ENCODE results near the gene CIB4.

Gene CIB4

DNA sequence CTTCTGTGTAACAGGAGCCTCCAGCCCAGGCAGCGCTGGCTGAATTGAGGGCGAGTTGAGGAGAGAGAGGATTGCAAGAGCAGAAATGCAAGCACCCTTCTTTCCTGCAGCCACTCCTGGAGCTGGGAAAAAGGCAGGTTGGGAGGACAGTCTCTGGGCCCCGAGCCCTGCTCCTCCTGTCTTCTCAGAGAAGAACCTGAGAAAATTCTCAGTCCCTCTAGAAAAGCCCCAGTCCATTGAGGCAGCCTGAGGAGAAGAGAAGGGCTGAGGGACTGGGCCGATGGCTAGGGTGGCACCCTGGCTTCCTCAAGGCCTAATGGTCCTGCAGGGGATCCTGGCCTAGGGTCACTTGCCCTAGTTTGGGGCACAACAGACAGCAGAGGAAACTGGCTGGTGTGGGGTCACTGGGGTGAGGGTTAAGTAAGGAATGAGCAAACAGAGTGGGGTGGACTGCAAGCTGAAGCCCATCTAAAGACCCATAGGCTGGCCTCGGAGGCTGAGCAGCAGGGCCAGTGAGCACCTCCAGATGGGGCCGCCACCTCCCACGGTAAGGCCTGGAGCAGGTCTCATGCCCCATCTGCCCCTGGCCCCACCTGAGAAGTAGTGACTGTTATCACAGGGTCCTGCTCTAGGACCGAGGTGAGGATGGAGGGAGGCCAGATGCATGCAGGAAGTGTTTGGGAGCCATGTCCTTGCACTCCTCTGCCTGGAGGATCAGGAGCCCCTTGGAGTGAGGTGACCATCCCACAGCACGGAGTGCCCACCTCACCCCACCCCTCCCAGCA, 12.4 kb downstream of the CIB4 start:
- Mint-ChIP-seq H3K27ac (no peak overlapping the region), H3K4me3 (no peak overlapping the region), H3K4me1 (ENCODE audit: low read depth) (no peaks in the 10 kb centered on the region), H3K27me3 (ENCODE audit: low read depth) (no peaks in the 10 kb centered on the region), H3K9me3 (no peaks in the 10 kb centered on the region), H3K36me3 (ENCODE audit: low read depth) (no peaks in the 10 kb centered on the region)

DNA sequence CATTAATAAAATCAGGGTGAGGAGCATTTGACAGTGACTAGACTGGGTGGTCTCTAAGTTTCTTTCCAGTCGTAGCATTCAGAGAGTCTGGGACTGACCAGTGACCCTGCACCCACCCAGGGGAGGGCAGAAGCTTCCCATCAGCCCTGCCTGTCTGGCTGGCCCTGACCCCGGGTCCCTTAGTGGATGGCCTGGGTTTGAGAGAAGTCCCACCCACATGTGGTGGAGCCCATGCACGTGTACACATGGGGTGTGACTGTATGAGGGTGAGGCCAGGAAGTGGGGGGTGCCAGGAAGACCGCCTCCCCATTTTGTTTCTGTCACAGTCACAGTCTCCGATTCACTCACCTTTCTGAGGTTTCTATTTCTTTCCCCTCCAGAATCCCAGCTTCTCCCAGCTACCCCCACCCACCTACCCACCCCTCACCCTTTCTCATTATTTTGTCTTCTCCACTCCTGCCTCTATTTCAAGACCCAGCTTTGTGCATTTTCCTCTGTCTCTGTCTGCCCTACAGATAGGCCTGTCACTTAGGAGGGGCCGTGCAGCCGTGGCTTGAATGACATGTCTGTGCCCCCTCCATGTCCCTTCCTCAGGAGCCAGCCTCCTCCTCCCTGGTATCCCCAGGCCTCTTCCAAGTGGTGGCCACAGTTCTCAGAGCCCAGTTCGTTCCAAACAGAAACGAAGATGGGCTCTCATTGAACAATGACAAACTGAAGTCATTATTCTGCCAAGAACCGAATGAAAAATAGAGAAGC, 13.6 kb downstream of the CIB4 start:
- Mint-ChIP-seq H3K4me1 (ENCODE audit: low read depth) (no peaks in the 10 kb centered on the region), H3K36me3 (ENCODE audit: low read depth) (no peaks in the 10 kb centered on the region), H3K4me3 (no peak overlapping the region), H3K9me3 (no peaks in the 10 kb centered on the region), H3K27me3 (ENCODE audit: low read depth) (no peaks in the 10 kb centered on the region), H3K27ac (no peak overlapping the region)

DNA sequence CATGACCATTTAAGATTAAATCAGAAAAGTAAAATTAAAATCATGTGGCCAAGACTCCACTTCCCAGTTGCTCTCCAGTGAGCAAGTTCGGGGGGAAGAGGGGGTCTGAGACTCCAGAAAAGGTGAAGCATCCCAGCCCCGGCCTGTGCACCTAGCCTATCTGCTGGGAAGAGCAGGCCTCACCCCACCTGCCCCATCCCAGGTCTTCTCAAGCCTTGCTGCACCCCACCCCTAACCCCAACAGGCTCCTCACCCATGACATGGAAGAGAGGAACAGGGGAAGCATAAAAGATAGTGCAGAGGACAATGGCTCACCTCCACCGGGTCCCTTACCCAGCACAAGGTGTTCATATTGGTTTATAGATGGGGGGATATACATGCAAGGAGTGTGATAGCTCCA, 14.6 kb downstream of the CIB4 start:
- no peaks in the 10 kb centered on the region for H3K4me1 Mint-ChIP-seq (ENCODE audit: low read depth)

DNA sequence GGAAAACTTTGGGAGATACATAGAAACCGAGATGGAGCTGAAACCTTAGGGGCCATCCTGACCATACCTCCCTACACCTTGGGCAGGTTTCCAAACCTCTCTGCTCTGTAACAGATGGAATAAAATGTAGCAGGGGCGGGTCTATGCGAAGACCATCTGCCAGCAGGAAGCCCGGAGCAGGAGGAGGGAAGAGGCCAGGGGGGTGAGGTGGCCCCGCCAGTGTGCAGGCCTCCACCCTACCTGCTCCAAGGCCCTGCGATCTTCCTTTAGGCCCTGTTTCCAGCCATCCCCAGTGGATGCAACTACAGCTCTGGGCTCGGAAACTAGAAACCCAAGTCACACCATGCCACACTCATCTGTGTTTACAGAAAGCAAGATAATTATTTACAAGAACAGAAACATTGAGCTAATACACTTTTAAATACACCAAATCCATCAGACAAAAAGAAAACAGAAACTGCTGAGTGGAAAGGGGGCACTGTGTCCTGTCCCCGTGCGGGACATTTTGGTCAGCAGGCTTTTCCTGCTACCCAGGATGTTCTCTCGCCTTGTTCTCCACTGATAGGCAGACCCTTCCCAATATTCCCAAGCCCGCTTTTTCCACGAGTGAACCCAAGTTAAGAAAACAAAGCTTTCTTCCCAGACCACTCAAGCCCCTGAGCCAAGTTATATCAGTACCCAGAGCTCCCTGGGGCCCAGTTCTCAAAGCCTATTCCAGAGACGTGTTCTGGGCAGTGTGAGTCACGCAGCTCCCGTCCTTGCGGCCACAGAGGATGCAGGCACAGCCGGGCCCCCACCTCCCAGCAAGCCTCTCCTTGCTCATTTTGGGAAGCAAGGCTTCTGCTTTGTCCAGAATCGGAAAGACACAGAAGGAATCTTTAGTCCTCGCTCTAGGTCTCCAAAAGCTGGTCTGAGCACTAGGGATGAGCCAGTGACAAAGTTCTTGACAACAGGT, 17.3 kb downstream of the CIB4 start:
- Mint-ChIP-seq H3K4me3 (no peak overlapping the region), H3K27me3 (ENCODE audit: low read depth) (peaks cover 23% of the 10 kb centered on the region), H3K9me3 (no peaks in the 10 kb centered on the region), H3K36me3 (ENCODE audit: low read depth) (no peaks in the 10 kb centered on the region), H3K27ac (no peak overlapping the region), H3K4me1 (ENCODE audit: low read depth) (peaks cover 6% of the 10 kb centered on the region)

More for the DNA sequence above, 14.6 kb downstream of the CIB4 start:
- Mint-ChIP-seq H3K9me3 (no peaks in the 10 kb centered on the region), H3K36me3 (ENCODE audit: low read depth) (no peaks in the 10 kb centered on the region), H3K27me3 (ENCODE audit: low read depth) (peaks cover 3% of the 10 kb centered on the region), H3K27ac (no peak overlapping the region), H3K4me3 (no peak overlapping the region)

DNA sequence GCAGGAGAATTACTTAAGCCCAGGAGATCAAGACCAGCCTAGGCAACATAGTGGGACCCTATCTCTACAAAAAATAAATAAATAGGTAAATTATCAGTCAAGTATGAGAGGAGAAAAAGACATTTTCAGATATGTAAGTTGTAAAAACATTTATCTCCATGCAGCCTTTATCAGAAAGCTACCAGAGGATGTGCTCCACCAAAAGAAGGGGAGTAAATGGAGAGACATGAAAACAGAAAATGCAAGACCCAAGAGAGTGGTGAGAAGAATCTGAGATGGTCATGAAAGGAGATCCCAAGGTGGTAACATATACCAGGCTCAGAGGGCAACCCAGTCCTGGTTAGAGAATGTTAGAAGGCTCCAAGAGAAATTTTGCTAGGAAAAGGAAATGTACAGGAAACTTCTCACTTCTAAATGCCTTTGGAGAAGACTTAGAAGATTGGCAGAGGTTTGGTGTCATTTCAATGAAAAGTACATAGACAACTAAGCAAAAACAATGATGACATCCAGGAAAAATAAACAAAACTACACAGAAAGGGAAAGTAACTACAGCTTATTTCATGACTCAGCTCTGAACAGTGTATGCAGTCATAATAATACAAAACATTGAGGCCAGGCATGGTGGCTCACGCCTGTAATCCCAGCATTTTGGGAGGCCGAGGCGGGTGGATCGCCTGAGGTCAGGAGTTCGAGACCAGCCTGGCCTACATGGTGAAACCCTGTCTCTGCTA, 19.5 kb downstream of the CIB4 start:
- Mint-ChIP-seq H3K27me3 (ENCODE audit: low read depth) (peaks cover 23% of the 10 kb centered on the region), H3K36me3 (ENCODE audit: low read depth) (no peaks in the 10 kb centered on the region), H3K27ac (no peak overlapping the region), H3K9me3 (no peaks in the 10 kb centered on the region), H3K4me3 (no peak overlapping the region), H3K4me1 (ENCODE audit: low read depth) (peaks cover 6% of the 10 kb centered on the region)

DNA sequence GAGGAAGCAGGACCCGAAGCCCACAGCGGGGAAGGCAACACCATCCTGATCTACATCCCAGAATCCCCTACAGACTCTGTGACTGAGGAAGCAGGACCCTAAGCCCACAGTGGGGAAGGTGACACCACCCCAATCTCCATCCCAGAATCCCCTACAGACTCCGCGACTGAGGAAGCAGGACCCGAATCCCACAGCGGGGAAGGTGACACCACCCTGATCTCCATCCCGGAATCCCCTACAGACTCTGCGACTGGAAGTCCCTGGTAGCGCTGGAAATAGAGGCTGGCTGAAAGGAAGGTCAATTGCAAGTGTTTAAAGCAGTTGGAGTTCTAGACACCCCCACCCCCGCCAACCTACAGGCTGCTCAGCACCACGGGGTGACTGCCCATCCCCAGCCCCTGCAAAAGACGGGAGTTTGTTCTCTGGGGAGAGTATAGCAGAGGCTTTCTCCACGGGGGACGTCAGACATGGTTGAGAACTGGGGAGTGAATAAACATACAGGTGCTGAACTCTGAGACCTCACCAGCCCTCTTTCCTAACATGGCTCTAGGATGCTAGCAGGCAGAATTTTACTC, 21.0 kb downstream of the CIB4 start:
- H3K27ac Mint-ChIP-seq = no peak overlapping the region
- peaks cover 6% of the 10 kb centered on the region for H3K4me1 Mint-ChIP-seq (ENCODE audit: low read depth)
- H3K9me3 Mint-ChIP-seq = no peaks in the 10 kb centered on the region
- no peak overlapping the region for H3K4me3 Mint-ChIP-seq
- H3K27me3 Mint-ChIP-seq (ENCODE audit: low read depth) = peaks cover 23% of the 10 kb centered on the region
- H3K36me3 Mint-ChIP-seq (ENCODE audit: low read depth) = no peaks in the 10 kb centered on the region

DNA sequence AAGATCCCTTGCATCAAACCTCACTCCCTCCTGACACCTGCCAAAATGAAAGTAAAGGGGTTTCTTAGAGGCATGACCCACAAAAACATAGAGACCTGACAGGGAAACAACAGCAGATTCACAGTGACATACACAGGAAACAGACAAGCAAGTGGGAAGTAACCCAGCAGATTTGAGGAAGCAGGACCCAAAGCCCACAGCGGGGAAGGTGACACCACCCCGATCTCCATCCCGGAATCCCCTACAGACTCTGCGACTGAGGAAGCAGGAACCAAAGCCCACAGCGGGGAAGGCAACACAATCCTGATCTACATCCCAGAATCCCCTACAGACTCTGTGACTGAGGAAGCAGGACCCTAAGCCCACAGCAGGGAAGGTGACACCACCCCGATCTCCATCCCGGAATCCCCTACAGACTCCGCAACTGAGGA, 21.6 kb downstream of the CIB4 start:
- Mint-ChIP-seq H3K27me3 (ENCODE audit: low read depth) (peaks cover 23% of the 10 kb centered on the region), H3K9me3 (no peaks in the 10 kb centered on the region), H3K4me3 (no peak overlapping the region), H3K36me3 (ENCODE audit: low read depth) (no peaks in the 10 kb centered on the region), H3K27ac (no peak overlapping the region), H3K4me1 (ENCODE audit: low read depth) (peaks cover 6% of the 10 kb centered on the region)

DNA sequence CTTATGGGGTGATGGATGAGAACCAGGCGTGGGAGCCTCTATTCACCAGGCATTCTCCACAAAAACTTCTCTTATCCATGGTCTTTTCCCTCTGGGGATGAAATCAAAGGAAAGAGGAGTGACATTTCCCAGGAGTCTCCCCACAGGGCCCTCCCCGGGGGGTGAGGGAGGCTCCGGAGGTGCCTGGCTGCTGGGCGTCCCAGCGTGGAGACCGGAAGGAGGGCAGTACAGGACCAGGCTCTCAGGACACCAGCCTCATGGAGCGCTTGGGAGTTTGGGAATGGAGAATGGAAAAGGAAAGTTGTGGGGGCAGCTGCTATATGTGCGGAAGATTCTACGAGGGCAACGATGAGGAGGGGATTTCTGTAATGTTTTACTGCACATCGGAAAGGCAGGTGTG, 22.1 kb downstream of the CIB4 start:
- no peak overlapping the region for H3K27ac Mint-ChIP-seq
- H3K27me3 Mint-ChIP-seq (ENCODE audit: low read depth) = peaks cover 23% of the 10 kb centered on the region
- H3K9me3 Mint-ChIP-seq = no peaks in the 10 kb centered on the region

DNA sequence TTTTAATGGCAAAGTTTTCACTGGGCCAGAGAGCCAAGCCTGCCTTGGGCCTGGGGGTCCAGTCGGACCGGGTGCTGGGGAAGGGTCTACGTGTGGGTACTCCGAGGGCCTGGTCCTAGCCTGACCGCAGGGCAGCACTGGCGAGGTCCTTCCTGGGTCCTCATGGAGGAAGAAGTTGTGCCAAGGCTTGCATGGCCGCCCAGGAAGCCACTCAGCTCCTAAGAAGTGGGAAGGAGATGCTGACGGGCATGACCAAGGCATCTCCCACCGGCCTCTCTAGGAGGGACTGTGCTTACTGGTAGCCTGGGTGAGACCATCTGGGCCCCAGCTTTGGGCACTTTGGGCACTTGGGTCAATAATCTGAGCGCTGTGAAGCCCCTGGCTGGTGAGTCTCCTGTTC, 22.6 kb downstream of the CIB4 start:
- Mint-ChIP-seq H3K27ac (no peak overlapping the region), H3K4me1 (ENCODE audit: low read depth) (peaks cover 6% of the 10 kb centered on the region), H3K27me3 (ENCODE audit: low read depth) (peaks cover 23% of the 10 kb centered on the region)

More for the DNA sequence above, 22.1 kb downstream of the CIB4 start:
- Mint-ChIP-seq H3K36me3 (ENCODE audit: low read depth) (no peaks in the 10 kb centered on the region), H3K4me3 (no peak overlapping the region), H3K4me1 (ENCODE audit: low read depth) (peaks cover 6% of the 10 kb centered on the region)

DNA sequence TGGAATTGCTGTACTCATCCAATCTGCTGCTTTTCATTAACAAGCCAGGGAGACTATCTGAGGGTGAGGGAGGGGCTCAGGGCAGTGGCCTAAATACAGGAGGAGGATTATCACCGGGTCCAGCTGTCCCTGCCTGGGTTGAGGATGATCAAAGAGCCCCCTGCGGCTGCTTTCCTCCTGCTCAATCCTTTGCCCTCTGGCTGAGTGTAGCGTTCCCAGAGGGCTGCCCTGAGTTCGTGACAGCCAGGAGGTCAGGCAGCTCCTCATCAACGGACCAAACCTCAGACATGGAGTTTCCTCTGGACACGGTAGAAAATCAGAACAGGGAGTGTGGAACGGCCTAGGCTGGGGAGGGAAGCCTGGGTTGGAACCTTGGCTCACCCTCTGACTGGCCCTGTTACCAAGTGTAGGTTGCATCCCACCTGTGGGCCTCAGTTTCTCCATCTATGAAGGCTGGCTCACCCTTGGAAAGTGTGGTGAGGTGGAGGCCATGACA, 23.5 kb downstream of the CIB4 start:
- Mint-ChIP-seq H3K4me3 (no peak overlapping the region), H3K36me3 (ENCODE audit: low read depth) (no peaks in the 10 kb centered on the region), H3K9me3 (no peaks in the 10 kb centered on the region), H3K27ac (no peak overlapping the region), H3K4me1 (ENCODE audit: low read depth) (peaks cover 6% of the 10 kb centered on the region), H3K27me3 (ENCODE audit: low read depth) (peaks cover 23% of the 10 kb centered on the region)

More for the DNA sequence above, 22.6 kb downstream of the CIB4 start:
- Mint-ChIP-seq H3K36me3 (ENCODE audit: low read depth) (no peaks in the 10 kb centered on the region), H3K4me3 (no peak overlapping the region), H3K9me3 (no peaks in the 10 kb centered on the region)

DNA sequence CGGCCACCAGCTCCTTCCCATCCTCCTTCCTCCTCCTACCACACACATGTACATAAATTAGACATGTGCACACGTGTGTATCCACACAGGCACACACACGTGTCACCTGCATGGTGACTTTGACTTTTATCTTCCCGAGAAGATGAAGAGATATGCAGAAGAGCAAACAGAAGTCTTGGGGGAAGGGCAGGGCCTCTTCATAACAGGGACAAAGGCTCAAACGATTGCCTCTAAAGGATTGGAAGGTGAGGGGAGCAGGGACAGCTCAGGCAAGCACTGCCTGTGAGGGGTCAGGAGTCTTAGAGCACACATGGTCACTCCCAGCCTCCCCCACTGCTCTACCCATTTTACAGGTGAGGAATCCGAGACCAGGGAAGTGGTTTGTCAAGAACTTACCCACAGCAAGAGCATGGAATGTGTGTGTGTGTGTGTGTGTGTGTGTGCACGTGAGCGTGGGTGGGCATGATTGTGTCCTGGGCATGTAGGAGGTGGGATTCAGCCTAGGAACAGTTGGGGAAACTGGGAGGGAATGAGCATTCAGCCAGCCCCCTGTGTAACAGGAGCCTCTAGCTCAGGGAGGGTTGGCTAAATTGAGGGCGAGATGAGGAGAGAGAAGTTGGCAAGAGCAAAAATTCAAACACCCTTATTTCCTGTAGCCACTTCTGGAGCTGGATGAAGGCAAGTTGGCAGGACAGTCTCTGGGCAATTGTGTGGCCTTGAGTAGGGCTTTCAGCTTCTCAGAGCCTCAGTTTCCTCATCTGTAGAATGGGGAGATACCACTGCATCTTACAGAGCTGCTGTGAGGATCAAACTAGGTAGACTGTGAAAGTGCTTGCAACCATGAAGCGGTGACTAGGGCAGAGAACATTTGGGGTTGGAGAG, 24.2 kb downstream of the CIB4 start:
- Mint-ChIP-seq H3K4me3 (no peak overlapping the region), H3K4me1 (ENCODE audit: low read depth) (peaks cover 6% of the 10 kb centered on the region), H3K27ac (no peak overlapping the region), H3K36me3 (ENCODE audit: low read depth) (no peaks in the 10 kb centered on the region), H3K9me3 (no peaks in the 10 kb centered on the region), H3K27me3 (ENCODE audit: low read depth) (peaks cover 23% of the 10 kb centered on the region)

DNA sequence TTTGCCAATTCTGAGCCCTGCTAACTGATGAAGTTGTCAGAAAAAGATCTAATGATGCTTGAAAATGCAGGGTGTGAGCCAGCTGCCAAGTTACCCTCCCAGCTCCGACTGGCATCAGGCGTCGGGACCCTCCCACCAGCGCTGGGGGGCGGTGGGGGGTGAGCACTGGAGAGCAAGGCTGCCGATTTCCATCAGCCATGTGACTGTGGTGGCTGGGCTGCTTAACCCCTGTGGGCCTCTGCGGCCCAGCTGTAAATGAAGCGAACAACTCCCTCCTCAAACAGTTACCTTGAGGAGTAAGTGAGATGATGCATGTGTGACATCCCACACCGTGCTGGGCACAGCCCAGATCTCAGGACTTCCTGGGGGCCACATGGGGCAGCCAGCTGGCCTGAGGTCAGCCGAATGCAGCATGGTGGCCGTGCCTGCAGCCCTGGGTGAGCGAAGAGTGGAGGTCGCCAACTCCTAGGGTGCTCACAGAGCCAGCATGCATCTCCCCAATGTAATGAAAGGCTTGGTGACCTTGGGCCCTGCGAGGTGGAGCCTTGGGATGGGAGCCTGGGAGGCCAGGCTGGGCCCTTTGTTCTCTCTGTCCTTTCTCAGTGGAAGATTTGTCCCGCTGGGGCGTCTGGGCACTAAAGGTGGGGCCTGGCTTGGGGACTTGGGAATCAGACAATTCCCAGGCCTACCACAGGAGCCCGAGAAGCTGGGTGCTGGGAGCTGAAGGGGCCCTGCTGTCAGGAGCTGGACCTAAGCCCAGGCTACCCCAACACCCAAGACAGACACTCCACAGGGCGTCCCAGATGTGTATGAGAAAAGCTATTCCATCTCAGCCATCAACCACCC, 25.1 kb downstream of the CIB4 start:
- Mint-ChIP-seq H3K9me3 (no peaks in the 10 kb centered on the region), H3K27me3 (ENCODE audit: low read depth) (peaks cover 15% of the 10 kb centered on the region), H3K4me3 (no peak overlapping the region), H3K36me3 (ENCODE audit: low read depth) (no peaks in the 10 kb centered on the region), H3K27ac (no peak overlapping the region), H3K4me1 (ENCODE audit: low read depth) (peaks cover 6% of the 10 kb centered on the region)

Measured in T-helper 1 cell treated with Interleukin-12 subunit alpha and Interleukin-12 subunit beta and Interleukin-4 antibody, amounts not matched to agents 30 μg/mL and 1 μg/mL, for 36 hours (primary cell).